ENCODE data around the gene SMIM10L1.

SMIM10L1 gene

GRCh38 chr12:11133816-11134215 is 37.2 kb upstream of the SMIM10L1 start:
- TF ChIP-seq EZH2phosphoT487 (IDR thresholded peaks at IDR 0.05; ENCODE audit: low read depth), result no peak
- no peak for TF ChIP-seq CTCF (IDR thresholded peaks at IDR 0.05; ENCODE audit: low read depth, low read length)
- no peak overlapping the region for H3K9ac ChIP-seq (ENCODE audit: low read length)
- H3K79me2 ChIP-seq (ENCODE audit: low read length), result peaks cover 63% of the 10 kb centered on the region
- peaks cover 24% of the 10 kb centered on the region for H4K20me1 ChIP-seq (ENCODE audit: insufficient read depth, low read length)
- no peak overlapping the region for H3K4me3 ChIP-seq (ENCODE audit: low read length)
- no peaks in the 10 kb centered on the region for H3K27me3 ChIP-seq (ENCODE audit: low read depth, low read length)
- H3K9me3 ChIP-seq (ENCODE audit: insufficient read depth, low read length), result no peaks in the 10 kb centered on the region
- no peak overlapping the region for H2AFZ ChIP-seq (ENCODE audit: low read depth, low read length)
- H3K4me2 ChIP-seq (ENCODE audit: low read length), result no peak overlapping the region
- H3K4me1 ChIP-seq (ENCODE audit: low read length), result peaks cover 29% of the 10 kb centered on the region
- no peak overlapping the region for H3K27ac ChIP-seq (ENCODE audit: low read length)
- H3K36me3 ChIP-seq (replicated peaks; ENCODE audit: low read depth, low read length), result peaks cover 2% of the 10 kb centered on the region

- TF ChIP-seq CTCF (IDR thresholded peaks at IDR 0.05; ENCODE audit: low read depth, low read length) (no peak), EZH2phosphoT487 (IDR thresholded peaks at IDR 0.05; ENCODE audit: low read depth) (no peak)
Measured at GRCh38 chr12:11134305-11134704, 36.7 kb upstream of the SMIM10L1 start, which contains the start of gene TAS2R30. TAS2R30 (minus strand) TSS chr12:11134644; CDS start chr12:11134244, 400 bp downstream.

GRCh38 chr12:11136075-11136474 is 34.9 kb upstream of the SMIM10L1 start:
- no peaks in the 10 kb centered on the region for H3K27me3 ChIP-seq (ENCODE audit: low read depth, low read length)
- peak overlapping the region; percentile 22; the same call in 1 of the 2 replicates for H3K4me2 ChIP-seq (ENCODE audit: low read length)
- H3K36me3 ChIP-seq (replicated peaks; ENCODE audit: low read depth, low read length), result peaks cover 10% of the 10 kb centered on the region
- no peak for TF ChIP-seq CTCF (IDR thresholded peaks at IDR 0.05; ENCODE audit: low read depth, low read length)
- no peak for TF ChIP-seq EZH2phosphoT487 (IDR thresholded peaks at IDR 0.05; ENCODE audit: low read depth)
- H3K4me3 ChIP-seq (ENCODE audit: low read length), result no peak overlapping the region
- H3K9ac ChIP-seq (ENCODE audit: low read length), result no peak overlapping the region
- peaks cover 26% of the 10 kb centered on the region for H3K4me1 ChIP-seq (ENCODE audit: low read length)
- H3K79me2 ChIP-seq (ENCODE audit: low read length), result peaks cover 62% of the 10 kb centered on the region
- H3K9me3 ChIP-seq (ENCODE audit: insufficient read depth, low read length), result no peaks in the 10 kb centered on the region
- H2AFZ ChIP-seq (ENCODE audit: low read depth, low read length), result no peak overlapping the region
- no peak overlapping the region for H3K27ac ChIP-seq (ENCODE audit: low read length)
- H4K20me1 ChIP-seq (ENCODE audit: insufficient read depth, low read length), result peaks cover 14% of the 10 kb centered on the region

More at GRCh38 chr12:11134305-11134704, 36.7 kb upstream of the SMIM10L1 start, which contains the start of gene TAS2R30:
- Histone ChIP-seq H3K79me2 (ENCODE audit: low read length) (peaks cover 62% of the 10 kb centered on the region), H3K4me1 (ENCODE audit: low read length) (peaks cover 29% of the 10 kb centered on the region), H3K27me3 (ENCODE audit: low read depth, low read length) (no peaks in the 10 kb centered on the region), H3K36me3 (replicated peaks; ENCODE audit: low read depth, low read length) (no peaks in the 10 kb centered on the region), H3K27ac (ENCODE audit: low read length) (no peak within 1 kb of the TSS), H3K9ac (ENCODE audit: low read length) (no peak within 1 kb of the TSS), H4K20me1 (ENCODE audit: insufficient read depth, low read length) (peaks cover 24% of the 10 kb centered on the region), H3K4me2 (ENCODE audit: low read length) (no peak within 1 kb of the TSS), H3K9me3 (ENCODE audit: insufficient read depth, low read length) (no peaks in the 10 kb centered on the region), H2AFZ (ENCODE audit: low read depth, low read length) (no peak within 1 kb of the TSS), H3K4me3 (ENCODE audit: low read length) (no peak within 1 kb of the TSS)

GRCh38 chr12:11143352-11143751 is 27.6 kb upstream of the SMIM10L1 start:
- Histone ChIP-seq H3K79me2 (ENCODE audit: low read length) (peaks cover 49% of the 10 kb centered on the region), H3K4me2 (ENCODE audit: low read length) (no peak overlapping the region), H3K4me1 (ENCODE audit: low read length) (no peaks in the 10 kb centered on the region), H3K36me3 (replicated peaks; ENCODE audit: low read depth, low read length) (peaks cover 14% of the 10 kb centered on the region), H3K9ac (ENCODE audit: low read length) (no peak overlapping the region), H3K27me3 (ENCODE audit: low read depth, low read length) (no peaks in the 10 kb centered on the region), H2AFZ (ENCODE audit: low read depth, low read length) (no peak overlapping the region), H3K4me3 (ENCODE audit: low read length) (no peak overlapping the region), H3K9me3 (ENCODE audit: insufficient read depth, low read length) (no peaks in the 10 kb centered on the region), H3K27ac (ENCODE audit: low read length) (no peak overlapping the region), H4K20me1 (ENCODE audit: insufficient read depth, low read length) (peaks cover 12% of the 10 kb centered on the region)
- TF ChIP-seq CTCF (IDR thresholded peaks at IDR 0.05; ENCODE audit: low read depth, low read length), result no peak
- no peak for TF ChIP-seq EZH2phosphoT487 (IDR thresholded peaks at IDR 0.05; ENCODE audit: low read depth)
